ENCODE results near the gene NUP98.
"Not testable (repeated sequence)": the region's sequence is repeated elsewhere in the genome, so short reads cannot be mapped to it uniquely, and the experiment has no call there.

Gene NUP98

GRCh38 chr11:3645552-3645951 is 151.8 kb downstream of the NUP98 start:
- TF ChIP-seq CTCF (IDR thresholded peaks at IDR 0.05; ENCODE audit: extremely low read depth, missing control alignments), result no peak
- no peak for DNase-seq (ENCODE audit: low spot score)

GRCh38 chr11:3644817-3645235 is 152.5 kb downstream of the NUP98 start, which contains the start of gene ART1:
TSS of gene ART1 (plus strand) at chr11:3645128. CDS start at chr11:3659214, 14,086 bp downstream.
- no peak for DNase-seq (ENCODE audit: low spot score)
- no peak for TF ChIP-seq CTCF (IDR thresholded peaks at IDR 0.05; ENCODE audit: extremely low read depth, missing control alignments)

- not testable (repeated sequence) for DNase-seq (ENCODE audit: low spot score)
Measured at GRCh38 chr11:3643102-3643546, 154.2 kb downstream of the NUP98 start.

GRCh38 chr11:3642071-3642951 is 155.0 kb downstream of the NUP98 start:
- TF ChIP-seq CTCF (IDR thresholded peaks at IDR 0.05; ENCODE audit: extremely low read depth, missing control alignments), result no peak
- peak; percentile 70 for DNase-seq (ENCODE audit: low spot score)

- TF ChIP-seq CTCF (IDR thresholded peaks at IDR 0.05; ENCODE audit: extremely low read depth, missing control alignments), result no peak
- no peak for DNase-seq (ENCODE audit: low spot score)
Measured at GRCh38 chr11:3641701-3642070, 155.7 kb downstream of the NUP98 start, which contains the start of gene ART5. TSS of gene ART5 (minus strand) at chr11:3641992. CDS start at chr11:3641862, 130 bp downstream.

GRCh38 chr11:3641191-3641590 is 156.2 kb downstream of the NUP98 start:
- no peak for TF ChIP-seq CTCF (IDR thresholded peaks at IDR 0.05; ENCODE audit: extremely low read depth, missing control alignments)
- no peak for DNase-seq (ENCODE audit: low spot score)

GRCh38 chr11:3639841-3640240 is 157.5 kb downstream of the NUP98 start:
- no peak for TF ChIP-seq CTCF (IDR thresholded peaks at IDR 0.05; ENCODE audit: extremely low read depth, missing control alignments)
- no peak for DNase-seq (ENCODE audit: low spot score)

All from GM20000 (cell line).